H9 (cell line): Measurements from ENCODE around the gene NDST1. TPM values are rescaled to one million over a fixed set of nuclear protein-coding genes. Genes with fewer than 3 reads are reported as not detected.

Source experiments
- DNase-seq: peaks from one replicate; pipeline ENCODE4 v3.0.0-alpha.2; 2017
- H2AFZ ChIP-seq: one replicate; pipeline ENCODE4 v1.6.1; 2013; ENCODE audit warnings: mild to moderate bottlenecking, low read length, control low read depth, moderate library complexity
- H2AK5ac ChIP-seq: 2 replicates; pipeline ENCODE4 v1.6.1; 2013; ENCODE audit warnings: low read length, control low read depth, mixed read lengths; ENCODE audit not compliant: insufficient read length
- H2BK120ac ChIP-seq: one replicate; pipeline ENCODE4 v1.6.1; 2013; ENCODE audit warnings: low read depth, mild to moderate bottlenecking, low read length, control low read depth, inconsistent platforms; ENCODE audit not compliant: poor library complexity, severe bottlenecking
- H2BK12ac ChIP-seq: 2 replicates; pipeline ENCODE4 v1.6.1; 2013; ENCODE audit warnings: low read length, control low read depth, mixed read lengths, low read depth; ENCODE audit not compliant: insufficient read length
- H2BK15ac ChIP-seq: 2 replicates; pipeline ENCODE4 v1.6.1; 2013; ENCODE audit warnings: low read depth, low read length, control low read depth
- H2BK20ac ChIP-seq: one replicate; pipeline ENCODE4 v1.6.1; 2013; ENCODE audit warnings: low read depth, mild to moderate bottlenecking, low read length, control low read depth, inconsistent platforms; ENCODE audit not compliant: poor library complexity, severe bottlenecking
- H2BK5ac ChIP-seq: 2 replicates; pipeline ENCODE4 v1.6.1; 2013; ENCODE audit warnings: low read length, control low read depth, mixed read lengths; ENCODE audit not compliant: insufficient read length
- H3K14ac ChIP-seq: 2 replicates; pipeline ENCODE4 v1.6.1; 2013; ENCODE audit warnings: low read length, control low read depth; ENCODE audit not compliant: insufficient read depth
- H3K18ac ChIP-seq: 2 replicates; pipeline ENCODE4 v1.6.1; 2013; ENCODE audit warnings: low read depth, mild to moderate bottlenecking, mixed read lengths, low read length, control low read depth; ENCODE audit not compliant: insufficient read length
- H3K23ac ChIP-seq: 2 replicates; pipeline ENCODE4 v1.6.1; 2013; ENCODE audit warnings: low read length, control low read depth, mixed read lengths, low read depth; ENCODE audit not compliant: insufficient read length
- H3K23me2 ChIP-seq: 2 replicates; pipeline ENCODE4 v1.6.1; 2013; ENCODE audit warnings: low read depth, mild to moderate bottlenecking, mixed read lengths, low read length, control low read depth; ENCODE audit not compliant: insufficient read length, poor library complexity, severe bottlenecking
- H3K27ac ChIP-seq: 2 replicates; pipeline ENCODE4 v1.5.1; 2013; ENCODE audit warnings: low read length, control low read depth, mixed read lengths, low read depth; ENCODE audit not compliant: insufficient read length
- H3K27me3 ChIP-seq: 2 replicates; pipeline ENCODE4 v1.6.1; 2013; ENCODE audit warnings: low read length, control low read depth, inconsistent platforms; ENCODE audit not compliant: insufficient read depth
- H3K4ac ChIP-seq: 2 replicates; pipeline ENCODE4 v1.6.1; 2013; ENCODE audit warnings: low read depth, mild to moderate bottlenecking, control low read depth, inconsistent platforms, low read length, moderate library complexity
- H3K4me1 ChIP-seq: 2 replicates; pipeline ENCODE4 v1.6.1; 2013; ENCODE audit warnings: low read length, control low read depth, inconsistent platforms; ENCODE audit not compliant: insufficient read depth
- H3K4me2 ChIP-seq: 2 replicates; pipeline ENCODE4 v1.6.1; 2013; ENCODE audit warnings: low read length, control low read depth, mixed read lengths; ENCODE audit not compliant: insufficient read length, insufficient read depth
- H3K56ac ChIP-seq: 2 replicates; pipeline ENCODE4 v1.6.1; 2013; ENCODE audit warnings: low read depth, mild to moderate bottlenecking, mixed read lengths, low read length, control low read depth; ENCODE audit not compliant: insufficient read length
- H3K79me1 ChIP-seq: 2 replicates; pipeline ENCODE4 v1.6.1; 2013; ENCODE audit warnings: low read depth, mild to moderate bottlenecking, moderate library complexity, low read length, control low read depth, inconsistent platforms; ENCODE audit not compliant: insufficient read depth, poor library complexity, severe bottlenecking
- H3K79me2 ChIP-seq: 2 replicates; pipeline ENCODE4 v1.6.1; 2013; ENCODE audit warnings: low read length, control low read depth, inconsistent platforms; ENCODE audit not compliant: insufficient read depth
- H3K9ac ChIP-seq: 2 replicates; pipeline ENCODE4 v1.6.1; 2013; ENCODE audit warnings: low read length, control low read depth, mixed read lengths; ENCODE audit not compliant: insufficient read length; ENCODE audit errors: extremely low read depth
- H3K9me3 ChIP-seq: one replicate; pipeline ENCODE4 v1.6.1; 2013; ENCODE audit warnings: low read depth, low read length, inconsistent platforms; ENCODE audit not compliant: control insufficient read depth
- H3T11ph ChIP-seq: one replicate; pipeline ENCODE4 v1.6.1; 2013; ENCODE audit warnings: mild to moderate bottlenecking, low read length, control low read depth, inconsistent platforms
- H4K20me1 ChIP-seq: one replicate; pipeline ENCODE4 v1.6.1; 2013; ENCODE audit not compliant: control insufficient read depth, insufficient read length, insufficient read depth
- H4K5ac ChIP-seq: 2 replicates; pipeline ENCODE4 v1.6.1; 2013; ENCODE audit warnings: low read depth, mild to moderate bottlenecking, mixed read lengths, low read length, control low read depth; ENCODE audit not compliant: insufficient read length
- H4K8ac ChIP-seq: replicated peaks from 2 replicates; pipeline ENCODE4 v1.6.1; 2013; ENCODE audit warnings: low read length, control low read depth, mixed read lengths, low read depth; ENCODE audit not compliant: insufficient read length
- H4K91ac ChIP-seq: 2 replicates; pipeline ENCODE4 v1.6.1; 2013; ENCODE audit warnings: low read depth, mild to moderate bottlenecking, moderate library complexity, mixed read lengths, low read length, control low read depth; ENCODE audit not compliant: insufficient read length
- H3K27ac Mint-ChIP-seq, 3 experiments: 2 replicates in 2 of 3; 3 replicates in 1 of 3; pipeline ENCODE4 v1.8.0; 2020 to 2021; ENCODE audit warnings: mixed read lengths in 3 of 3, mild to moderate bottlenecking in 1 of 3, moderate library complexity in 1 of 3
- H3K27me3 Mint-ChIP-seq: 2 replicates; pipeline ENCODE4 v1.8.0; 2021; ENCODE audit warnings: low read depth, mild to moderate bottlenecking, moderate library complexity, mixed read lengths
- H3K36me3 Mint-ChIP-seq, 3 experiments: 2 replicates in 2 of 3; 3 replicates in 1 of 3; pipeline ENCODE4 v1.8.0; 2020 to 2021; ENCODE audit warnings: low read depth in 3 of 3, mixed read lengths in 3 of 3; ENCODE audit not compliant: insufficient read depth in 1 of 3
- H3K4me1 Mint-ChIP-seq, 2 experiments: 2 replicates each; pipeline ENCODE4 v1.8.0; 2020; ENCODE audit warnings: mixed read lengths in 2 of 2
- H3K4me3 Mint-ChIP-seq, 2 experiments: 2 replicates in 1 of 2; 3 replicates in 1 of 2; pipeline ENCODE4 v1.8.0; 2020 to 2021; ENCODE audit warnings: mild to moderate bottlenecking in 2 of 2, mixed read lengths in 2 of 2, moderate library complexity in 1 of 2
- H3K9me3 Mint-ChIP-seq, 2 experiments: 2 replicates in 1 of 2; 3 replicates in 1 of 2; pipeline ENCODE4 v1.8.0; 2020; ENCODE audit warnings: mild to moderate bottlenecking in 2 of 2, mixed read lengths in 2 of 2, moderate library complexity in 1 of 2
- CTCF ChIP-seq: fragments of 200-600 bp; sonication (generic); conservative IDR thresholded peaks from 3 replicates; pipeline ENCODE4 v1.8.0; 2021; ENCODE audit warnings: antibody characterized with exemption, mild to moderate bottlenecking
- WGBS: extraction: QIAGEN DNeasy Blood & Tissue Kit; methylation state at CpG from one replicate; pipeline ENCODE4 v1.1.7; 2013; ENCODE audit warnings: missing lambda C conversion rate, low lambda C conversion rate, mixed read lengths; ENCODE audit not compliant: insufficient read length; ENCODE audit errors: extremely low coverage; 5-methylcytosine and 5-hydroxymethylcytosine counted together
- total RNA-seq: library from RNA; stranded (reverse); gene quantifications from 2 replicates; pipeline ENCODE4 v1.2.1, GENCODE V29; 2021

NDST1 gene
- total RNA-seq, 1 experiment from 2014 or later, result 65.5 TPM

DNA sequence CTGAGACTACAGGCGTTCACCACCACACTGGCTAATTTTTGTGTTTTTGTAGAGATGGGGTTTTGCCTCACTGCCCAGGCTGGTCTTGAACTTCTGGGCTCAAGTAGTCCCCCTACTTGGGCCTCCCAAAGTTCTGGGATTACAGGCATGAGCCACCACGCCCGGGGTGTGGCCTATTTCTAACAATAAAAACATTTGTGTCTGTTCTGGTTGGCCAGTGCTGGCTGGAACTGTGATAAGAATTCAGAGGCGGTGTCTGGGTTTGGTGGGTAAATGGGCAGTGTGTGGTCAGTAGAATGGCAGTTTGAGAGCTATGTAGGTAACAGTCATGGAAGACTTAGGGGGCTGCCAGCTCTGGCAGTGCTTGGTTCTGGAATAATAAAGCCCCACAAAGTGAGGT lies 85.7 kb downstream of the NDST1 start:
- H3T11ph ChIP-seq, result no peak overlapping the region
- no peak overlapping the region for H2BK12ac ChIP-seq
- H2BK15ac ChIP-seq, result no peak overlapping the region
- no peak overlapping the region for H2AFZ ChIP-seq
- no peak overlapping the region for H2BK5ac ChIP-seq
- H2BK20ac ChIP-seq, result no peak overlapping the region
- no peak for TF ChIP-seq CTCF
- no peak overlapping the region for H3K56ac ChIP-seq
- H3K27me3 Mint-ChIP-seq, result no peaks in the 10 kb centered on the region
- no peaks in the 10 kb centered on the region; a peak in 1 of 7 replicates for H3K36me3 Mint-ChIP-seq
- no peaks in the 10 kb centered on the region for H3K4me1 ChIP-seq
- no peak overlapping the region for H3K9ac ChIP-seq
- H3K4me2 ChIP-seq, result no peak overlapping the region
- no peak overlapping the region for H4K91ac ChIP-seq
- H3K9me3 Mint-ChIP-seq, result no peaks in the 10 kb centered on the region
- no peaks in the 10 kb centered on the region for H3K9me3 ChIP-seq
- H3K23me2 ChIP-seq, result no peaks in the 10 kb centered on the region
- H4K5ac ChIP-seq, result no peak overlapping the region
- WGBS, result no CpG with 5 or more reads among the region's 4 CpGs
- H3K79me1 ChIP-seq, result no peaks in the 10 kb centered on the region
- no peak for DNase-seq
- no peak overlapping the region for H3K23ac ChIP-seq
- no peak overlapping the region for H3K4ac ChIP-seq
- H3K79me2 ChIP-seq, result no peaks in the 10 kb centered on the region
- H3K4me3 Mint-ChIP-seq, result no peak overlapping the region
- no peak overlapping the region for H2AK5ac ChIP-seq
- H3K27ac ChIP-seq, result no peak overlapping the region
- no peak overlapping the region; a peak in 2 of 7 replicates for H3K27ac Mint-ChIP-seq
- H3K14ac ChIP-seq, result no peak overlapping the region
- H3K27me3 ChIP-seq, result no peaks in the 10 kb centered on the region
- peaks cover 20 to 33% of the 10 kb centered on the region in 2 experiments for H3K4me1 Mint-ChIP-seq
- no peak overlapping the region for H4K8ac ChIP-seq
- no peak overlapping the region for H3K18ac ChIP-seq
- no peak overlapping the region for H2BK120ac ChIP-seq
- no peaks in the 10 kb centered on the region for H4K20me1 ChIP-seq
